Measurements from ENCODE around the gene NHSL1. TPM values are rescaled to one million over a fixed set of nuclear protein-coding genes. Genes with fewer than 3 reads are reported as not detected.

NHSL1 gene
- polyA plus RNA-seq, 4 donors = 11.3 to 71.0 (median 23.8) TPM

DNA sequence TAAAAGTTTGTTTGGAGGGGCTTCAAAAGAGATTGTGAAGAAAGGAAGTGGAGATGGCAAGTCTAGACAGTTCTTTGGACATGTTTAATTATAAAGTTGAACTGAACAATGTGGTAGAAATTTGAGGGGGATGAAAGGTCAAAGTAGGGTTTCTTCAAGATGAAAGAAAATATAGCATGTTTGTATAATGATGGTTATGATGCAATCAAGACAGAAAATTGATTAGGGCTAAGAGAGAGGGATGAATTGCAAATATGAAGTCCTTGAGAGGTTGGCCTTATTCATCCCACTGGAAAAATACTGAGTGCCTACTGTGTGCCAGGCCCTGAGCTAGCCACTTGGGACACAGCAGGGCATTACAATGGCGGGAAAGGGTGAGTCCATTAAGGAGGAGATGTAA lies 37.6 kb downstream of the NHSL1 start:
- Histone ChIP-seq H3K9me3 (ENCODE audit: control insufficient read depth in 2 of 2, insufficient read depth in 1 of 2, low read depth in 1 of 2, low read length in 1 of 2) (no peaks in the 10 kb centered on the region), H3K36me3 (ENCODE audit: control insufficient read depth in 3 of 3, insufficient read depth in 2 of 3, low read depth in 1 of 3, low read length in 3 of 3) (peaks cover 0 to 50% (median 12%) of the 10 kb centered on the region in 3 donors), H3K4me3 (ENCODE audit: low read depth in 1 of 3, low read length in 3 of 3) (no peak overlapping the region), H3K27ac (ENCODE audit: low read depth in 1 of 3, low read length in 2 of 3) (no peak overlapping the region), H3K27me3 (ENCODE audit: control insufficient read depth in 3 of 3, insufficient read depth in 3 of 3, low read length in 3 of 3) (no peaks in the 10 kb centered on the region), H3K4me1 (ENCODE audit: control insufficient read depth in 3 of 3, insufficient read depth in 2 of 3, low read depth in 1 of 3, low read length in 2 of 3) (peaks cover 0 to under 1% (median 0%) of the 10 kb centered on the region in 3 donors)
- DNase-seq (no peak), FAIRE-seq (no peak)
- WGBS, 3 donors = 93 to 100% (median 97%) methylated on average over 1 of the region's 1 CpG

DNA sequence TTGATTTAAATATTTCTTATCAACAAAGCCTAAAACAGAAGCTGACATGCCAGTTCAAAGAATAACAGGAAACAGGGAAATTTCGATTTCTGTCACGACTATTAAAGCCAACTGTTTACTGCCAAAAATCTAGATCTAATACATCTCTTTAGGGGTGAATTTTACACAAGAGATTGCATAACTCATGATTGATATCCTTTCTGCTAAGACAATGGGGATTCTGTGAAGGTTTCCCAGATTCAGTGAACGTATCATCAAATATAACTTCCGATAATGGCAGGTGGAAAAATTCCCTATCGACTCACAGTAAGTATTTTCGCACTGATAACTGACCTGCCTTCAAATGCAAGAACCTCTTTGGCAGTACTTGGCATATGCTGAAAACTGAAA lies 42.9 kb downstream of the NHSL1 start:
- H3K27ac ChIP-seq (ENCODE audit: low read depth in 1 of 3, low read length in 2 of 3) = peak overlapping the region; percentile 20 to 87 (median 73)
- WGBS, 3 donors = 6 to 43% (median 10%) methylated on average over 6 of the region's 6 CpGs
- FAIRE-seq = no peak
- peaks cover 0 to 24% (median 3%) of the 10 kb centered on the region in 3 donors for H3K4me1 ChIP-seq (ENCODE audit: control insufficient read depth in 3 of 3, insufficient read depth in 2 of 3, low read depth in 1 of 3, low read length in 2 of 3)
- peaks cover 0 to 28% (median 7%) of the 10 kb centered on the region in 3 donors for H3K36me3 ChIP-seq (ENCODE audit: control insufficient read depth in 3 of 3, insufficient read depth in 2 of 3, low read depth in 1 of 3, low read length in 3 of 3)
- H3K4me3 ChIP-seq (ENCODE audit: low read depth in 1 of 3, low read length in 3 of 3) = no peak overlapping the region
- H3K9me3 ChIP-seq (ENCODE audit: control insufficient read depth in 2 of 2, insufficient read depth in 1 of 2, low read depth in 1 of 2, low read length in 1 of 2) = no peaks in the 10 kb centered on the region
- no peaks in the 10 kb centered on the region for H3K27me3 ChIP-seq (ENCODE audit: control insufficient read depth in 3 of 3, insufficient read depth in 3 of 3, low read length in 3 of 3)
- no peak for DNase-seq

DNA sequence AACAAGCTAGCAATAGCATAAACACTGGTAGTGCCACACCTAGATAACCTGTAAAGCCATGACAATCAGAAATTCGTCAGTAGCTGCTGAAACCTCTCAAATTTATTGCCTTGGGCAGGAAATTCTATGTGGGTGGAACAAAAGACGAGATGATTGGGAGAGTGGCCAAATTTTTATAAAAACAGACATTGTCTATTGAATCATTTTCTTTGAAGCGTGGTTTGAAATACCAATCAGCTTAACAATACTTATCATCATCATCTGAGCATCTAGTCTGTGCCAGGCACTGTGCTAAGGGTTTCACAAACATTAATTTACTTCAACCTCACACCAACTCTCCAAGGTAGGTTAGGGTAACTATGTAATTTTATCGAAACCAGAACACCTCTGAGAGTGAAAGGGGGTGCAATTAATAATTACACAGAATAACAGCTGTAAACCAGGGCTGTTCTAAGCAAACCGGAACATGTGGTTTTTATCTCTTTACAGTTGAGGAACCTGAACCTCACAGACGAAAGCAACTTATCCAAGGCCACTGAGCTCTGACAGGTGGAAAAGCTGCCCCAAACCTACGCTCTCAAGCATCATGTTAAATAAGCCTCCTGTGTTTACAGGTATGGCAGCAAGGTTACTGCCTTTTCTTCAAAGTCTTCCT lies 43.4 kb downstream of the NHSL1 start:
- FAIRE-seq (no peak), DNase-seq (peak; percentile 77 to 79)

DNA sequence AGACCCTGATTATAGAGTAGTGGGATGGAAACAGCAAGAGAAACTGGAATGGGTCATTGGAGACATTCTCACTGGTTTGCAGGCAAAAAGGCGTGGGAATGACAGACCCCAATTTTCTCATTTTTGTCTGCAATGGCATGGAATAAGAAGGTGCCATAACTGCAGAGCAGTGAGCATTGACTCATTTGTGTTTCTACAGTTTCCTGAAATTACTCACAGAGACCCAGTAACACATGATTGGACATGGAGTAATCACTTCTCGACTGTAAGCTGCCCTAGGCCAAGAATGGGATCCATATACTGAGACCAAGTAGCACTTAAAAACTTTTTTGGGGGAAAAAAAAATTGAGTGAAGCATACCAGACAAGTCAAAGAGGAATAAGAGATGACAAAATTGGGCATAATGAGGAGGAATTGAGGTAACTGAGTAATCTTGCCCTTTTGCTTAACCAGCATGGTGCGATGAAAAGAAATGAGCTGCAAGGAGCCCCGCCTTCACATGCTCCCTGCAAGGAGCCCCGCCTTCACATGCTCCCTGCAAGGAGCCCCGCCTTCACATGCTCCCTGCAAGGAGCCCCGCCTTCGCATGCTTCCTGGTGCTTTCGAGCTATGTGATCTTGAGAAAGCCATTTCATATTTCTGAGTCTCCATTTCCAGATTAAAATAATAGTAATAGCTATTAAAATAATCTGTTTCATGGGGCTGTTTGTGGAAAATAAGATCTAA lies 44.1 kb downstream of the NHSL1 start:
- peak overlapping the region in 2 of 3 donors; percentile 30 to 87 for H3K27ac ChIP-seq (ENCODE audit: low read depth in 1 of 3, low read length in 2 of 3)
- DNase-seq (peak; percentile 71 to 75), FAIRE-seq (no peak)
- no peak overlapping the region for H3K4me3 ChIP-seq (ENCODE audit: low read depth in 1 of 3, low read length in 3 of 3)
- peaks cover 0 to 27% (median 6%) of the 10 kb centered on the region in 3 donors for H3K36me3 ChIP-seq (ENCODE audit: control insufficient read depth in 3 of 3, insufficient read depth in 2 of 3, low read depth in 1 of 3, low read length in 3 of 3)
- no peaks in the 10 kb centered on the region for H3K27me3 ChIP-seq (ENCODE audit: control insufficient read depth in 3 of 3, insufficient read depth in 3 of 3, low read length in 3 of 3)
- 17 to 47% (median 42%) methylated on average over 9 of the region's 9 CpGs for WGBS, 3 donors
- peaks cover 0 to 24% (median 3%) of the 10 kb centered on the region in 3 donors for H3K4me1 ChIP-seq (ENCODE audit: control insufficient read depth in 3 of 3, insufficient read depth in 2 of 3, low read depth in 1 of 3, low read length in 2 of 3)
- no peaks in the 10 kb centered on the region for H3K9me3 ChIP-seq (ENCODE audit: control insufficient read depth in 2 of 2, insufficient read depth in 1 of 2, low read depth in 1 of 2, low read length in 1 of 2)

More for the DNA sequence above, 43.4 kb downstream of the NHSL1 start:
- no peaks in the 10 kb centered on the region for H3K9me3 ChIP-seq (ENCODE audit: control insufficient read depth in 2 of 2, insufficient read depth in 1 of 2, low read depth in 1 of 2, low read length in 1 of 2)
- peak overlapping the region; percentile 43 to 87 (median 73) for H3K27ac ChIP-seq (ENCODE audit: low read depth in 1 of 3, low read length in 2 of 3)
- WGBS, 3 donors = 8 to 36% (median 15%) methylated on average over 7 of the region's 7 CpGs
- peaks cover 0 to 31% (median 9%) of the 10 kb centered on the region in 3 donors for H3K36me3 ChIP-seq (ENCODE audit: control insufficient read depth in 3 of 3, insufficient read depth in 2 of 3, low read depth in 1 of 3, low read length in 3 of 3)
- no peaks in the 10 kb centered on the region for H3K27me3 ChIP-seq (ENCODE audit: control insufficient read depth in 3 of 3, insufficient read depth in 3 of 3, low read length in 3 of 3)
- H3K4me1 ChIP-seq (ENCODE audit: control insufficient read depth in 3 of 3, insufficient read depth in 2 of 3, low read depth in 1 of 3, low read length in 2 of 3) = peaks cover 0 to 24% (median 3%) of the 10 kb centered on the region in 3 donors
- H3K4me3 ChIP-seq (ENCODE audit: low read depth in 1 of 3, low read length in 3 of 3) = no peak overlapping the region

DNA sequence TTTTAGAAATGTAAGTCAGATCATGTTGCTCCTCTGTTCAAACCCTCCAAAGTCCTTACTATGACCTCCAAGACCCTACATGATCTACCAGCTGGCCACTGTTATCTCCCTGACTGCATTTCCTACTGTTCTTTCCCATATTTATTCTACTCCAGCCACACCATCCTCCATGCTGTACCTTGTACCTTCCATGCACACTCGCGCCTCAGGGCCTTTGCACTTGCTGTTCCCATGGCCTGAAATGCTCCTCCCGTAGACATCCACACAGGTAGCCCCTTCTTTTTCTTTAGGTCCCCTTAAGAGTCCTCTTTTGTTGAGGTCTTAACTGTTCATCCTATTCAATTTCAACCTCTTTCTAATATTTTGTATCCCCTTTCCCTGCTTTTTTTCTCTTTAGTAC lies 48.3 kb downstream of the NHSL1 start:
- FAIRE-seq (no peak), DNase-seq (no peak)
- WGBS, 3 donors = 85 to 93% (median 91%) methylated on average over 3 of the region's 3 CpGs

DNA sequence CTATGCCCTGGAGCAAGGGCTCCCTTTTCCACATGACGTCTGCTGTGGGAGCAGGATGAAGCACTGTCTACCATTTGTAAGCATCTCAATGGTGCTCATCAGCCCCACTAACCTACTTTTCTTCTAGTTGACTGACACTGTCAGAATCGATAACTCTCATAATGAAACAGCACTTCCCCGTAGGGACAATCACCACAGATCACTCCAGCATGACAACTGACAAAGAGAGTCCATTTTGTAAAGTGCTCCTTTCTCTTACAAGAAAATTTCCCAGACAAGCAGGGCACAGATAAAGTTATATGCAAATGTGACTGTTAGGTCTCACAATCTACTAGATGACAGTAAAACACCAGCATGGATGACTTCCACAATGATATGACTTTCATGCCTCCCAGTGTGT lies 48.8 kb downstream of the NHSL1 start:
- H3K27ac ChIP-seq (ENCODE audit: low read depth in 1 of 3, low read length in 2 of 3) = no peak overlapping the region
- no peaks in the 10 kb centered on the region for H3K9me3 ChIP-seq (ENCODE audit: control insufficient read depth in 2 of 2, insufficient read depth in 1 of 2, low read depth in 1 of 2, low read length in 1 of 2)
- WGBS, 3 donors = 64 to 74% (median 71%) methylated on average over 3 of the region's 3 CpGs
- H3K36me3 ChIP-seq (ENCODE audit: control insufficient read depth in 3 of 3, insufficient read depth in 2 of 3, low read depth in 1 of 3, low read length in 3 of 3) = peaks cover 2 to 24% (median 14%) of the 10 kb centered on the region in 3 donors
- no peak for FAIRE-seq
- DNase-seq = no peak
- H3K4me3 ChIP-seq (ENCODE audit: low read depth in 1 of 3, low read length in 3 of 3) = no peak overlapping the region
- H3K27me3 ChIP-seq (ENCODE audit: control insufficient read depth in 3 of 3, insufficient read depth in 3 of 3, low read length in 3 of 3) = no peaks in the 10 kb centered on the region
- H3K4me1 ChIP-seq (ENCODE audit: control insufficient read depth in 3 of 3, insufficient read depth in 2 of 3, low read depth in 1 of 3, low read length in 2 of 3) = peaks cover 0 to 11% (median 3%) of the 10 kb centered on the region in 3 donors

More for the DNA sequence above, 48.3 kb downstream of the NHSL1 start:
- Histone ChIP-seq H3K27me3 (ENCODE audit: control insufficient read depth in 3 of 3, insufficient read depth in 3 of 3, low read length in 3 of 3) (no peaks in the 10 kb centered on the region), H3K9me3 (ENCODE audit: control insufficient read depth in 2 of 2, insufficient read depth in 1 of 2, low read depth in 1 of 2, low read length in 1 of 2) (no peaks in the 10 kb centered on the region), H3K27ac (ENCODE audit: low read depth in 1 of 3, low read length in 2 of 3) (peak overlapping the region in 1 of 3 donors; percentile 32), H3K4me1 (ENCODE audit: control insufficient read depth in 3 of 3, insufficient read depth in 2 of 3, low read depth in 1 of 3, low read length in 2 of 3) (peaks cover 0 to 17% (median 3%) of the 10 kb centered on the region in 3 donors), H3K4me3 (ENCODE audit: low read depth in 1 of 3, low read length in 3 of 3) (no peak overlapping the region), H3K36me3 (ENCODE audit: control insufficient read depth in 3 of 3, insufficient read depth in 2 of 3, low read depth in 1 of 3, low read length in 3 of 3) (peaks cover 2 to 22% (median 11%) of the 10 kb centered on the region in 3 donors)

DNA sequence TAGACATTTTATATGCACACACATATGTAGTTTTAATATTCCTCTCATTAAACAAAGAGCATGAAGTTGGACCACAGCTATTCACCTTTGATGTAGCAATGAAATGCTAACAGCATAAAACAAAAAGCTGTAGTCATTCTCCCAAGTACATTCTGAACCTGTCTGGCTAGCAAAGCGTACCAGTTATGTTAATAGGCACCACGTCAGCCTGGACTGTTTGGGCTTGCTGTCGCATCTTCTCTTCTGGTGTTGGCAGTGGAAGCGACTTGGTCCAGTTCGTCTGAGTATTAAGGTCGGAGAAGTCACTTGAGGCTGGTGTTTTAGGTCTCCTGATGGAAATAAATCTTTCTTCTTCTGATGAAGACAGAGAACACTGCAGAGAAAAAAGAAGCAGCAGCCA lies 52.5 kb downstream of the NHSL1 start:
- Histone ChIP-seq H3K27ac (ENCODE audit: low read depth in 1 of 3, low read length in 2 of 3) (no peak overlapping the region), H3K4me3 (ENCODE audit: low read depth in 1 of 3, low read length in 3 of 3) (no peak overlapping the region), H3K36me3 (ENCODE audit: control insufficient read depth in 3 of 3, insufficient read depth in 2 of 3, low read depth in 1 of 3, low read length in 3 of 3) (peaks cover 2 to 20% (median 18%) of the 10 kb centered on the region in 3 donors), H3K9me3 (ENCODE audit: control insufficient read depth in 2 of 2, insufficient read depth in 1 of 2, low read depth in 1 of 2, low read length in 1 of 2) (no peaks in the 10 kb centered on the region), H3K4me1 (ENCODE audit: control insufficient read depth in 3 of 3, insufficient read depth in 2 of 3, low read depth in 1 of 3, low read length in 2 of 3) (peaks cover 3 to 6% (median 4%) of the 10 kb centered on the region in 3 donors), H3K27me3 (ENCODE audit: control insufficient read depth in 3 of 3, insufficient read depth in 3 of 3, low read length in 3 of 3) (no peaks in the 10 kb centered on the region)
- no peak for DNase-seq
- no peak for FAIRE-seq
- WGBS, 3 donors = 89 to 91% (median 90%) methylated on average over 6 of the region's 6 CpGs

DNA sequence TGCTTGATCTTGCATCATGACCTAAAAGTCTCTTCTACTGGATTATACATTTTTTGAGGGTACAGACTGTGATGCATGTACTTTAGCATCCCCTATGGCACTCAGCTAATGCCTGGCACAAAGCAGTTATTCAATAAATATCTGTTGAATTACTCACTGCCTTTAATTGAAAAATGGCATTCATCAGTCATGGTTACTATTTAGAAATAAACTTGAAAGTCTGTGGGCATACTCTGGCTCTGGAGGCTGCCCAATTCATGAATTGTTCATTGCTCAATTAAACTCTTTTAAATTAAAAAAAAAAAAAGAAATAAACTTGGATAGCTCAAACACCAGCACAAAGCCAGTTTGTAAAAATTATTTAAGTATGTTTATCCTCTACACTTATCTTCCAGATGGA lies 55.3 kb downstream of the NHSL1 start:
- FAIRE-seq = no peak
- DNase-seq = no peak
- Histone ChIP-seq H3K27me3 (ENCODE audit: control insufficient read depth in 3 of 3, insufficient read depth in 3 of 3, low read length in 3 of 3) (no peaks in the 10 kb centered on the region), H3K27ac (ENCODE audit: low read depth in 1 of 3, low read length in 2 of 3) (no peak overlapping the region), H3K9me3 (ENCODE audit: control insufficient read depth in 2 of 2, insufficient read depth in 1 of 2, low read depth in 1 of 2, low read length in 1 of 2) (no peaks in the 10 kb centered on the region), H3K4me1 (ENCODE audit: control insufficient read depth in 3 of 3, insufficient read depth in 2 of 3, low read depth in 1 of 3, low read length in 2 of 3) (peaks cover 2 to 8% (median 5%) of the 10 kb centered on the region in 3 donors), H3K4me3 (ENCODE audit: low read depth in 1 of 3, low read length in 3 of 3) (no peak overlapping the region), H3K36me3 (ENCODE audit: control insufficient read depth in 3 of 3, insufficient read depth in 2 of 3, low read depth in 1 of 3, low read length in 3 of 3) (peaks cover 2 to 23% (median 16%) of the 10 kb centered on the region in 3 donors)

Measured in small intestine (tissue), 7 donors.